ENCODE data around the gene CDC42BPB. TPM values are rescaled to one million over a fixed set of nuclear protein-coding genes. Genes with fewer than 3 reads are reported as not detected.

CDC42BPB gene
- total RNA-seq, 1 donor from 2014 or later = 48.2 TPM

- Histone ChIP-seq H3K4me2 (no peak overlapping the region), H3K27me3 (peaks cover 32% of the 10 kb centered on the region), H3K9me3 (ENCODE audit: low read depth) (no peaks in the 10 kb centered on the region), H3K36me3 (no peaks in the 10 kb centered on the region), H4K20me1 (ENCODE audit: low read depth) (no peaks in the 10 kb centered on the region), H3K4me3 (no peak overlapping the region), H3K9ac (no peak overlapping the region), H3K79me2 (ENCODE audit: low read depth) (no peaks in the 10 kb centered on the region), H3K4me1 (peaks cover 13% of the 10 kb centered on the region), H3K27ac (no peak overlapping the region), H2AFZ (replicated peaks) (no peak overlapping the region), H3F3A (ENCODE audit: low read depth) (no peaks in the 10 kb centered on the region)
- Mint-ChIP-seq H3K27ac (no peak overlapping the region), H3K4me3 (no peak overlapping the region), H3K27me3 (ENCODE audit: insufficient read depth, low read depth) (peaks cover 29% of the 10 kb centered on the region), H3K4me1 (peaks cover 12% of the 10 kb centered on the region), H3K9me3 (no peaks in the 10 kb centered on the region), H3K36me3 (no peaks in the 10 kb centered on the region)
- DNase-seq (ENCODE audit: low spot score) = no peak
- TF ChIP-seq EZH2phosphoT487 (IDR thresholded peaks at IDR 0.05) = no peak
- TF ChIP-seq EZH2 (IDR thresholded peaks at IDR 0.05) = no peak
- TF ChIP-seq CTCF (IDR thresholded peaks at IDR 0.05) = no peak
Observed at GRCh38 chr14:103101963-103102688, 44.8 kb upstream of the CDC42BPB start.

- no peak overlapping the region for H3K27ac Mint-ChIP-seq
Observed at GRCh38 chr14:103101257-103101962, 44.1 kb upstream of the CDC42BPB start.

GRCh38 chr14:103100281-103101121 lies 43.2 kb upstream of the CDC42BPB start:
- peaks cover 12% of the 10 kb centered on the region for H3K4me1 Mint-ChIP-seq

More at GRCh38 chr14:103101257-103101962, 44.1 kb upstream of the CDC42BPB start:
- H3K9ac ChIP-seq = no peak overlapping the region
- no peaks in the 10 kb centered on the region for H3F3A ChIP-seq (ENCODE audit: low read depth)
- no peaks in the 10 kb centered on the region for H4K20me1 ChIP-seq (ENCODE audit: low read depth)
- H2AFZ ChIP-seq (replicated peaks) = no peak overlapping the region
- no peaks in the 10 kb centered on the region for H3K9me3 Mint-ChIP-seq
- H3K36me3 ChIP-seq = no peaks in the 10 kb centered on the region
- peak overlapping the region; percentile 48 for H3K4me3 Mint-ChIP-seq
- peaks cover 32% of the 10 kb centered on the region for H3K27me3 ChIP-seq
- DNase-seq (ENCODE audit: low spot score) = no peak
- H3K27me3 Mint-ChIP-seq (ENCODE audit: insufficient read depth, low read depth) = peaks cover 29% of the 10 kb centered on the region
- peaks cover 13% of the 10 kb centered on the region for H3K4me1 ChIP-seq
- H3K9me3 ChIP-seq (ENCODE audit: low read depth) = no peaks in the 10 kb centered on the region
- H3K4me2 ChIP-seq = no peak overlapping the region
- no peaks in the 10 kb centered on the region for H3K36me3 Mint-ChIP-seq
- no peak overlapping the region for H3K27ac ChIP-seq
- TF ChIP-seq CTCF (IDR thresholded peaks at IDR 0.05) (no peak), EZH2 (IDR thresholded peaks at IDR 0.05) (no peak), EZH2phosphoT487 (IDR thresholded peaks at IDR 0.05) (no peak)
- H3K4me3 ChIP-seq = no peak overlapping the region
- H3K79me2 ChIP-seq (ENCODE audit: low read depth) = no peaks in the 10 kb centered on the region
- peaks cover 12% of the 10 kb centered on the region for H3K4me1 Mint-ChIP-seq

More at GRCh38 chr14:103100281-103101121, 43.2 kb upstream of the CDC42BPB start:
- Histone ChIP-seq H3K4me1 (peaks cover 13% of the 10 kb centered on the region), H3K36me3 (no peaks in the 10 kb centered on the region), H3K27me3 (peaks cover 32% of the 10 kb centered on the region), H2AFZ (replicated peaks) (peak overlapping the region; percentile 50), H3K9me3 (ENCODE audit: low read depth) (no peaks in the 10 kb centered on the region), H3K9ac (no peak overlapping the region), H3K4me3 (no peak overlapping the region), H3F3A (ENCODE audit: low read depth) (no peaks in the 10 kb centered on the region), H3K27ac (no peak overlapping the region), H4K20me1 (ENCODE audit: low read depth) (no peaks in the 10 kb centered on the region), H3K4me2 (no peak overlapping the region), H3K79me2 (ENCODE audit: low read depth) (no peaks in the 10 kb centered on the region)
- DNase-seq (ENCODE audit: low spot score) = no peak
- H3K4me3 Mint-ChIP-seq = no peak overlapping the region
- TF ChIP-seq CTCF (IDR thresholded peaks at IDR 0.05) (no peak), EZH2 (IDR thresholded peaks at IDR 0.05) (no peak), EZH2phosphoT487 (IDR thresholded peaks at IDR 0.05) (no peak)
- no peak overlapping the region for H3K27ac Mint-ChIP-seq
- no peaks in the 10 kb centered on the region for H3K9me3 Mint-ChIP-seq
- peaks cover 25% of the 10 kb centered on the region for H3K27me3 Mint-ChIP-seq (ENCODE audit: insufficient read depth, low read depth)
- H3K36me3 Mint-ChIP-seq = no peaks in the 10 kb centered on the region

Data from neural progenitor cell (in vitro differentiated cells).